ENCODE measurements around the gene VEPH1. TPM values are rescaled to one million over a fixed set of nuclear protein-coding genes. Genes with fewer than 3 reads are reported as not detected.

The VEPH1 gene
- total and polyA plus RNA-seq, 2 donors (not counting 1 experiment from before 2014, with no cell fraction given), result not detected

GRCh38 chr3:157323360-157323759 lies 179.9 kb downstream of the VEPH1 start:
- Histone ChIP-seq H3K4me1 (ENCODE audit: control insufficient read depth in 2 of 2, insufficient read depth in 2 of 2, low read length in 2 of 2) (no peaks in the 10 kb centered on the region), H3K27ac (ENCODE audit: low read length in 2 of 2) (no peak overlapping the region), H3K4me3 (ENCODE audit: control extremely low read depth in 1 of 5, extremely low read depth in 1 of 5, insufficient read depth in 1 of 5, low read depth in 2 of 5, low read length in 4 of 5) (no peak overlapping the region), H3K4me2 (replicated peaks; ENCODE audit: low read depth, low read length, poor library complexity, severe bottlenecking) (no peak overlapping the region), H3K79me2 (ENCODE audit: control insufficient read depth, insufficient read depth, low read length) (no peaks in the 10 kb centered on the region), H3K9ac (ENCODE audit: low read length) (no peak overlapping the region), H3K9me3 (ENCODE audit: control extremely low read depth in 1 of 3, control insufficient read depth in 2 of 3, insufficient read depth in 1 of 3, low read length in 2 of 3) (peaks cover 0 to 1% (median 0%) of the 10 kb centered on the region in 3 donors), H3K27me3 (replicated peaks in 1 of 4; ENCODE audit: control extremely low read depth in 1 of 4, control insufficient read depth in 3 of 4, insufficient read depth in 4 of 4, low read length in 3 of 4) (no peaks in the 10 kb centered on the region), H3K36me3 (replicated peaks in 1 of 2; ENCODE audit: control extremely low read depth in 1 of 2, control insufficient read depth in 1 of 2, extremely low read depth in 1 of 2, insufficient read depth in 2 of 2, low read length in 1 of 2) (no peaks in the 10 kb centered on the region), H2AFZ (ENCODE audit: insufficient read depth, low read depth, low read length, poor library complexity, severe bottlenecking) (no peak overlapping the region), H4K20me1 (ENCODE audit: control insufficient read depth, insufficient read depth, low read length, poor library complexity, severe bottlenecking) (no peaks in the 10 kb centered on the region)
- POLR2A ChIA-PET, result no interaction called here
- no CpG with 5 or more reads among the region's 2 CpGs for WGBS (ENCODE audit: insufficient coverage)
- intact Hi-C loops (cut with micrococcal nuclease), result no loop called here
- Mint-ChIP-seq H3K9me3 (ENCODE audit: insufficient read depth) (no peaks in the 10 kb centered on the region), H3K27ac (no peak overlapping the region), H3K4me1 (no peaks in the 10 kb centered on the region), H3K4me3 (no peak overlapping the region), H3K27me3 (no peaks in the 10 kb centered on the region)
- DNase-seq, result no peak
- no peak for TF ChIP-seq EZH2 (IDR thresholded peaks at IDR 0.05; ENCODE audit: borderline replicate concordance, insufficient read depth, low read depth, low read length, poor library complexity, severe bottlenecking)
- TF ChIP-seq, protein P1, sequence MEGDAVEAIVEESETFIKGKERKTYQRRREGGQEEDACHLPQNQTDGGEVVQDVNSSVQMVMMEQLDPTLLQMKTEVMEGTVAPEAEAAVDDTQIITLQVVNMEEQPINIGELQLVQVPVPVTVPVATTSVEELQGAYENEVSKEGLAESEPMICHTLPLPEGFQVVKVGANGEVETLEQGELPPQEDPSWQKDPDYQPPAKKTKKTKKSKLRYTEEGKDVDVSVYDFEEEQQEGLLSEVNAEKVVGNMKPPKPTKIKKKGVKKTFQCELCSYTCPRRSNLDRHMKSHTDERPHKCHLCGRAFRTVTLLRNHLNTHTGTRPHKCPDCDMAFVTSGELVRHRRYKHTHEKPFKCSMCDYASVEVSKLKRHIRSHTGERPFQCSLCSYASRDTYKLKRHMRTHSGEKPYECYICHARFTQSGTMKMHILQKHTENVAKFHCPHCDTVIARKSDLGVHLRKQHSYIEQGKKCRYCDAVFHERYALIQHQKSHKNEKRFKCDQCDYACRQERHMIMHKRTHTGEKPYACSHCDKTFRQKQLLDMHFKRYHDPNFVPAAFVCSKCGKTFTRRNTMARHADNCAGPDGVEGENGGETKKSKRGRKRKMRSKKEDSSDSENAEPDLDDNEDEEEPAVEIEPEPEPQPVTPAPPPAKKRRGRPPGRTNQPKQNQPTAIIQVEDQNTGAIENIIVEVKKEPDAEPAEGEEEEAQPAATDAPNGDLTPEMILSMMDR (IDR thresholded peaks at IDR 0.05), result no peak
- ATAC-seq (ENCODE audit: low read depth), result no peak
- CTCF ChIA-PET, result no interaction called here

GRCh38 chr3:157319672-157320071 lies 183.5 kb downstream of the VEPH1 start:
- Mint-ChIP-seq H3K9me3 (ENCODE audit: insufficient read depth) (no peaks in the 10 kb centered on the region), H3K4me3 (no peak overlapping the region), H3K4me1 (no peaks in the 10 kb centered on the region), H3K27ac (no peak overlapping the region), H3K27me3 (no peaks in the 10 kb centered on the region)
- TF ChIP-seq, protein P1 (IDR thresholded peaks at IDR 0.05), result no peak
- intact Hi-C loops (cut with micrococcal nuclease), result no loop called here
- Histone ChIP-seq H4K20me1 (ENCODE audit: control insufficient read depth, insufficient read depth, low read length, poor library complexity, severe bottlenecking) (no peaks in the 10 kb centered on the region), H3K9ac (ENCODE audit: low read length) (no peak overlapping the region), H3K9me3 (ENCODE audit: control extremely low read depth in 1 of 3, control insufficient read depth in 2 of 3, insufficient read depth in 1 of 3, low read length in 2 of 3) (no peaks in the 10 kb centered on the region), H3K79me2 (ENCODE audit: control insufficient read depth, insufficient read depth, low read length) (no peaks in the 10 kb centered on the region), H3K27me3 (replicated peaks in 1 of 4; ENCODE audit: control extremely low read depth in 1 of 4, control insufficient read depth in 3 of 4, insufficient read depth in 4 of 4, low read length in 3 of 4) (no peaks in the 10 kb centered on the region), H3K4me1 (ENCODE audit: control insufficient read depth in 2 of 2, insufficient read depth in 2 of 2, low read length in 2 of 2) (no peaks in the 10 kb centered on the region), H3K4me2 (replicated peaks; ENCODE audit: low read depth, low read length, poor library complexity, severe bottlenecking) (no peak overlapping the region), H2AFZ (ENCODE audit: insufficient read depth, low read depth, low read length, poor library complexity, severe bottlenecking) (no peak overlapping the region), H3K27ac (ENCODE audit: low read length in 2 of 2) (no peak overlapping the region), H3K4me3 (ENCODE audit: control extremely low read depth in 1 of 5, extremely low read depth in 1 of 5, insufficient read depth in 1 of 5, low read depth in 2 of 5, low read length in 4 of 5) (no peak overlapping the region), H3K36me3 (replicated peaks in 1 of 2; ENCODE audit: control extremely low read depth in 1 of 2, control insufficient read depth in 1 of 2, extremely low read depth in 1 of 2, insufficient read depth in 2 of 2, low read length in 1 of 2) (no peaks in the 10 kb centered on the region)
- DNase-seq (no peak), ATAC-seq (ENCODE audit: low read depth) (no peak)
- POLR2A ChIA-PET, result no interaction called here
- CTCF ChIA-PET, result interaction anchor here (0.6 kb wide), 1 partner anchor 49 kb away, joined by 3 read pairs; no protein-coding TSS in a partner anchor

All from B cell (primary cell).